Panc1 (cell line): ENCODE results near the gene PER2.

ENCODE experiments used
- POLR2AphosphoS5 ChIP-seq: IDR thresholded peaks from 2 replicates; pipeline ENCODE4 v1.6.1; 2012; ENCODE audit warnings: mild to moderate bottlenecking, low read depth, low read length, moderate library complexity
- TF ChIP-seq, protein P1 (sequence below): fragments of 450-650 bp; IDR thresholded peaks from 2 replicates; pipeline ENCODE4 v1.5.1; 2017; ENCODE audit warnings: mild to moderate bottlenecking
- TF ChIP-seq, protein P2 (sequence below), 2 experiments: IDR thresholded peaks; 2 replicates each; pipeline ENCODE4 v1.6.1; 2011 to 2012; ENCODE audit warnings: low read depth in 2 of 2, control low read depth in 1 of 2, low read length in 1 of 2, mild to moderate bottlenecking in 1 of 2, moderate library complexity in 1 of 2; ENCODE audit not compliant: insufficient read depth in 1 of 2

DNA sequence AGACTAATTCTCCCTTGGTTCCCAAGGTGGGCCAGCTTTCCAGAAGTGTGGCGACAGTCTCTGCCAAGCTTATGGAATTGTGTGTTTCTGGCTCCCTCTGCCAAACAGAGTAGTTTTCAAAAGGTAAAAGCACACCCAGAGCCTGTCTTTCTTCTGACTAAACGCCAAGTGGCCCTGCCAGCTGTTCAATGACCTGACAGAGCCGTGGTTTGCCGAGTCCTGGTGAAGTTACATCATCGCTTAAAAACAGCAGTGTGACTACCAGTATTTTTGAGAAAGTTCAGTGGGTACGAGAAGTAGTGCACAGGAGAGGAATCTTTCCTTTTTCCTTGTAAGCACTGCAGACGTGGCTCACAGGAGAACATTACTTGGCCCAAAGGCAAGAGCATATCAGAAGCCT, 1.9 kb downstream of the PER2 start:
- no peak for TF ChIP-seq POLR2AphosphoS5
- TF ChIP-seq, protein P1, sequence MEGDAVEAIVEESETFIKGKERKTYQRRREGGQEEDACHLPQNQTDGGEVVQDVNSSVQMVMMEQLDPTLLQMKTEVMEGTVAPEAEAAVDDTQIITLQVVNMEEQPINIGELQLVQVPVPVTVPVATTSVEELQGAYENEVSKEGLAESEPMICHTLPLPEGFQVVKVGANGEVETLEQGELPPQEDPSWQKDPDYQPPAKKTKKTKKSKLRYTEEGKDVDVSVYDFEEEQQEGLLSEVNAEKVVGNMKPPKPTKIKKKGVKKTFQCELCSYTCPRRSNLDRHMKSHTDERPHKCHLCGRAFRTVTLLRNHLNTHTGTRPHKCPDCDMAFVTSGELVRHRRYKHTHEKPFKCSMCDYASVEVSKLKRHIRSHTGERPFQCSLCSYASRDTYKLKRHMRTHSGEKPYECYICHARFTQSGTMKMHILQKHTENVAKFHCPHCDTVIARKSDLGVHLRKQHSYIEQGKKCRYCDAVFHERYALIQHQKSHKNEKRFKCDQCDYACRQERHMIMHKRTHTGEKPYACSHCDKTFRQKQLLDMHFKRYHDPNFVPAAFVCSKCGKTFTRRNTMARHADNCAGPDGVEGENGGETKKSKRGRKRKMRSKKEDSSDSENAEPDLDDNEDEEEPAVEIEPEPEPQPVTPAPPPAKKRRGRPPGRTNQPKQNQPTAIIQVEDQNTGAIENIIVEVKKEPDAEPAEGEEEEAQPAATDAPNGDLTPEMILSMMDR = no peak
- TF ChIP-seq, protein P2, sequence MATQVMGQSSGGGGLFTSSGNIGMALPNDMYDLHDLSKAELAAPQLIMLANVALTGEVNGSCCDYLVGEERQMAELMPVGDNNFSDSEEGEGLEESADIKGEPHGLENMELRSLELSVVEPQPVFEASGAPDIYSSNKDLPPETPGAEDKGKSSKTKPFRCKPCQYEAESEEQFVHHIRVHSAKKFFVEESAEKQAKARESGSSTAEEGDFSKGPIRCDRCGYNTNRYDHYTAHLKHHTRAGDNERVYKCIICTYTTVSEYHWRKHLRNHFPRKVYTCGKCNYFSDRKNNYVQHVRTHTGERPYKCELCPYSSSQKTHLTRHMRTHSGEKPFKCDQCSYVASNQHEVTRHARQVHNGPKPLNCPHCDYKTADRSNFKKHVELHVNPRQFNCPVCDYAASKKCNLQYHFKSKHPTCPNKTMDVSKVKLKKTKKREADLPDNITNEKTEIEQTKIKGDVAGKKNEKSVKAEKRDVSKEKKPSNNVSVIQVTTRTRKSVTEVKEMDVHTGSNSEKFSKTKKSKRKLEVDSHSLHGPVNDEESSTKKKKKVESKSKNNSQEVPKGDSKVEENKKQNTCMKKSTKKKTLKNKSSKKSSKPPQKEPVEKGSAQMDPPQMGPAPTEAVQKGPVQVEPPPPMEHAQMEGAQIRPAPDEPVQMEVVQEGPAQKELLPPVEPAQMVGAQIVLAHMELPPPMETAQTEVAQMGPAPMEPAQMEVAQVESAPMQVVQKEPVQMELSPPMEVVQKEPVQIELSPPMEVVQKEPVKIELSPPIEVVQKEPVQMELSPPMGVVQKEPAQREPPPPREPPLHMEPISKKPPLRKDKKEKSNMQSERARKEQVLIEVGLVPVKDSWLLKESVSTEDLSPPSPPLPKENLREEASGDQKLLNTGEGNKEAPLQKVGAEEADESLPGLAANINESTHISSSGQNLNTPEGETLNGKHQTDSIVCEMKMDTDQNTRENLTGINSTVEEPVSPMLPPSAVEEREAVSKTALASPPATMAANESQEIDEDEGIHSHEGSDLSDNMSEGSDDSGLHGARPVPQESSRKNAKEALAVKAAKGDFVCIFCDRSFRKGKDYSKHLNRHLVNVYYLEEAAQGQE (IDR thresholded peaks at IDR 0.05; ENCODE audit: insufficient read depth in 1 of 2, low read depth in 2 of 2, low read length in 1 of 2) = no peak
